ENCODE measurements around the gene FAM90A1.
"Not testable (repeated sequence)": the region's sequence is repeated elsewhere in the genome, so short reads cannot be mapped to it uniquely, and the experiment has no call there.

FAM90A1 gene

GRCh38 chr12:8240340-8241114 is 13.1 kb upstream of the FAM90A1 start:
- H3K9me3 ChIP-seq; H3K4me1 ChIP-seq; H3K27me3 ChIP-seq; H3K36me3 ChIP-seq; H3K4me3 ChIP-seq (ENCODE audit: low read depth, low read length); DNase-seq: not testable (repeated sequence)

GRCh38 chr12:8237031-8237430 is 9.6 kb upstream of the FAM90A1 start:
- DNase-seq; H3K36me3 ChIP-seq; H3K4me3 ChIP-seq (ENCODE audit: low read depth, low read length); H3K27me3 ChIP-seq; H3K4me1 ChIP-seq; H3K9me3 ChIP-seq: not testable (repeated sequence)

GRCh38 chr12:8235316-8236157 is 8.1 kb upstream of the FAM90A1 start:
- H3K4me1 ChIP-seq; H3K9me3 ChIP-seq; H3K27me3 ChIP-seq; H3K4me3 ChIP-seq (ENCODE audit: low read depth, low read length); H3K36me3 ChIP-seq; DNase-seq: not testable (repeated sequence)

GRCh38 chr12:8234746-8235145 is 7.3 kb upstream of the FAM90A1 start:
- H3K36me3 ChIP-seq, H3K9me3 ChIP-seq, DNase-seq: not testable (repeated sequence)

GRCh38 chr12:8233935-8234495 is 6.6 kb upstream of the FAM90A1 start:
- not testable (repeated sequence) for DNase-seq; H3K9me3 ChIP-seq; H3K36me3 ChIP-seq; H3K4me1 ChIP-seq; H3K27me3 ChIP-seq; H3K4me3 ChIP-seq (ENCODE audit: low read depth, low read length)

More at GRCh38 chr12:8234746-8235145, 7.3 kb upstream of the FAM90A1 start:
- H3K4me3 ChIP-seq (ENCODE audit: low read depth, low read length); H3K4me1 ChIP-seq; H3K27me3 ChIP-seq: not testable (repeated sequence)

- not testable (repeated sequence) for H3K36me3 ChIP-seq; H3K4me1 ChIP-seq; H3K27me3 ChIP-seq; DNase-seq; H3K9me3 ChIP-seq; H3K4me3 ChIP-seq (ENCODE audit: low read depth, low read length)
Observed at GRCh38 chr12:8233300-8233855, 6.0 kb upstream of the FAM90A1 start.

- DNase-seq = peak; percentile 60
- H3K36me3 ChIP-seq; H3K27me3 ChIP-seq; H3K4me1 ChIP-seq; H3K9me3 ChIP-seq; H3K4me3 ChIP-seq (ENCODE audit: low read depth, low read length): not testable (repeated sequence)
- TF ChIP-seq CTCF (IDR thresholded peaks at IDR 0.05; ENCODE audit: low read depth, low read length) = peak; percentile 64
Observed at GRCh38 chr12:8231666-8232608, 4.5 kb upstream of the FAM90A1 start.

- not testable (repeated sequence) for H3K9me3 ChIP-seq; DNase-seq; H3K27me3 ChIP-seq; H3K4me1 ChIP-seq; H3K36me3 ChIP-seq; H3K4me3 ChIP-seq (ENCODE audit: low read depth, low read length)
Observed at GRCh38 chr12:8231049-8231448, 3.6 kb upstream of the FAM90A1 start.

GRCh38 chr12:8229486-8229885 is 2.1 kb upstream of the FAM90A1 start:
- not testable (repeated sequence) for H3K27me3 ChIP-seq; H3K4me3 ChIP-seq (ENCODE audit: low read depth, low read length); H3K36me3 ChIP-seq; H3K4me1 ChIP-seq; DNase-seq; H3K9me3 ChIP-seq

- not testable (repeated sequence) for H3K4me1 ChIP-seq; H3K36me3 ChIP-seq; H3K27me3 ChIP-seq; DNase-seq; H3K4me3 ChIP-seq (ENCODE audit: low read depth, low read length); H3K9me3 ChIP-seq
Observed at GRCh38 chr12:8228607-8229006, 1.2 kb upstream of the FAM90A1 start.

- DNase-seq; H3K9me3 ChIP-seq; H3K36me3 ChIP-seq; H3K4me3 ChIP-seq (ENCODE audit: low read depth, low read length); H3K4me1 ChIP-seq; H3K27me3 ChIP-seq: not testable (repeated sequence)
Observed at GRCh38 chr12:8227732-8228077, 287 bp upstream of the FAM90A1 start.

All from BE2C (cell line).